Astrocyte (in vitro differentiated cells and primary cell): Measurements from ENCODE around the gene C19orf53. TPM values are rescaled to one million over a fixed set of nuclear protein-coding genes. Genes with fewer than 3 reads are reported as not detected.

Source experiments
- DNase-seq: peaks from one replicate; pipeline ENCODE4 v3.0.0-alpha.2; 2010; ENCODE audit warnings: low read depth
- FAIRE-seq: peaks from 2 replicates; lab custom pipeline; 2011; peaks lifted over from hg19 to GRCh38; lab: Jason Lieb, UNC
- H2AFZ ChIP-seq: 2 replicates; pipeline ENCODE4 v1.6.0; 2012; ENCODE audit warnings: low read depth, low read length, inconsistent platforms
- H3K27ac ChIP-seq: 2 replicates; pipeline ENCODE4 v1.5.1; 2011; ENCODE audit warnings: low read depth, low read length, inconsistent platforms
- H3K27me3 ChIP-seq: 2 replicates; pipeline ENCODE4 v1.6.0; 2011; ENCODE audit warnings: low read length, inconsistent platforms; ENCODE audit not compliant: insufficient read depth
- H3K36me3 ChIP-seq: 2 replicates; pipeline ENCODE4 v1.5.1; 2011; ENCODE audit warnings: low read length, inconsistent platforms; ENCODE audit not compliant: insufficient read depth
- H3K4me1 ChIP-seq: 2 replicates; pipeline ENCODE4 v1.5.1; 2011; ENCODE audit warnings: low read length, inconsistent platforms; ENCODE audit not compliant: insufficient read depth
- H3K4me2 ChIP-seq: 2 replicates; pipeline ENCODE4 v1.6.0; 2012; ENCODE audit warnings: low read length, inconsistent platforms
- H3K4me3 ChIP-seq: 2 replicates; pipeline ENCODE4 v1.5.1; 2011; ENCODE audit warnings: low read depth, mild to moderate bottlenecking, low read length, inconsistent platforms; ENCODE audit not compliant: insufficient read depth
- H3K79me2 ChIP-seq: 2 replicates; pipeline ENCODE4 v1.6.0; 2012; ENCODE audit warnings: mild to moderate bottlenecking, low read length, inconsistent platforms; ENCODE audit not compliant: insufficient read depth
- H3K9ac ChIP-seq: 2 replicates; pipeline ENCODE4 v1.6.0; 2012; ENCODE audit warnings: mild to moderate bottlenecking, low read length, inconsistent platforms
- H3K9me3 ChIP-seq: 2 replicates; pipeline ENCODE4 v1.5.1; 2012; ENCODE audit warnings: low read depth, mild to moderate bottlenecking, low read length, inconsistent platforms; ENCODE audit not compliant: insufficient read depth
- H4K20me1 ChIP-seq: 2 replicates; pipeline ENCODE4 v1.6.0; 2012; ENCODE audit warnings: low read length, inconsistent platforms; ENCODE audit not compliant: insufficient read depth
- H3K27ac Mint-ChIP-seq: one replicate; pipeline ENCODE4 v1.8.0; 2021; ENCODE audit warnings: mild to moderate bottlenecking, mixed read lengths; ENCODE audit not compliant: unreplicated experiment
- H3K27me3 Mint-ChIP-seq: one replicate; pipeline ENCODE4 v1.8.0; 2021; ENCODE audit warnings: low read depth, mixed read lengths; ENCODE audit not compliant: unreplicated experiment
- H3K36me3 Mint-ChIP-seq: one replicate; pipeline ENCODE4 v1.8.0; 2021; ENCODE audit warnings: low read depth, mixed read lengths; ENCODE audit not compliant: unreplicated experiment
- H3K4me1 Mint-ChIP-seq: one replicate; pipeline ENCODE4 v1.8.0; 2021; ENCODE audit warnings: low read depth, mixed read lengths; ENCODE audit not compliant: unreplicated experiment
- H3K4me3 Mint-ChIP-seq: one replicate; pipeline ENCODE4 v1.8.0; 2021; ENCODE audit warnings: mild to moderate bottlenecking, moderate library complexity, mixed read lengths; ENCODE audit not compliant: unreplicated experiment
- H3K9me3 Mint-ChIP-seq: one replicate; pipeline ENCODE4 v1.8.0; 2021; ENCODE audit warnings: mild to moderate bottlenecking, mixed read lengths; ENCODE audit not compliant: unreplicated experiment
- EZH2 ChIP-seq: IDR thresholded peaks from 2 replicates; pipeline ENCODE4 v1.6.1; 2012; ENCODE audit warnings: mild to moderate bottlenecking, low read length, inconsistent platforms; ENCODE audit not compliant: insufficient read depth
- total RNA-seq: library from RNA; stranded (reverse); gene quantifications from 2 replicates; pipeline ENCODE4 v1.2.1, GENCODE V29; 2021
- TF ChIP-seq, protein P1 (sequence below): IDR thresholded peaks from 2 replicates; pipeline ENCODE4 v1.5.1; 2011; ENCODE audit warnings: low read depth, mild to moderate bottlenecking, inconsistent platforms, low read length, moderate library complexity; ENCODE audit not compliant: insufficient read depth

The C19orf53 gene
- total RNA-seq, 1 donor from 2014 or later = 138 TPM

GRCh38 chr19:13825489-13826441 lies 51.5 kb downstream of the C19orf53 start:
- no peaks in the 10 kb centered on the region for H3K27me3 Mint-ChIP-seq
- Histone ChIP-seq H3K27me3 (no peaks in the 10 kb centered on the region), H3K4me2 (no peak overlapping the region), H4K20me1 (peaks cover 36% of the 10 kb centered on the region), H3K4me1 (no peaks in the 10 kb centered on the region), H3K27ac (no peak overlapping the region), H3K4me3 (no peak overlapping the region), H3K79me2 (no peaks in the 10 kb centered on the region), H3K9ac (no peak overlapping the region), H3K9me3 (no peaks in the 10 kb centered on the region), H2AFZ (no peak overlapping the region), H3K36me3 (peaks cover 9% of the 10 kb centered on the region)
- no peak overlapping the region for H3K4me3 Mint-ChIP-seq
- TF ChIP-seq EZH2 = no peak
- TF ChIP-seq, protein P1, sequence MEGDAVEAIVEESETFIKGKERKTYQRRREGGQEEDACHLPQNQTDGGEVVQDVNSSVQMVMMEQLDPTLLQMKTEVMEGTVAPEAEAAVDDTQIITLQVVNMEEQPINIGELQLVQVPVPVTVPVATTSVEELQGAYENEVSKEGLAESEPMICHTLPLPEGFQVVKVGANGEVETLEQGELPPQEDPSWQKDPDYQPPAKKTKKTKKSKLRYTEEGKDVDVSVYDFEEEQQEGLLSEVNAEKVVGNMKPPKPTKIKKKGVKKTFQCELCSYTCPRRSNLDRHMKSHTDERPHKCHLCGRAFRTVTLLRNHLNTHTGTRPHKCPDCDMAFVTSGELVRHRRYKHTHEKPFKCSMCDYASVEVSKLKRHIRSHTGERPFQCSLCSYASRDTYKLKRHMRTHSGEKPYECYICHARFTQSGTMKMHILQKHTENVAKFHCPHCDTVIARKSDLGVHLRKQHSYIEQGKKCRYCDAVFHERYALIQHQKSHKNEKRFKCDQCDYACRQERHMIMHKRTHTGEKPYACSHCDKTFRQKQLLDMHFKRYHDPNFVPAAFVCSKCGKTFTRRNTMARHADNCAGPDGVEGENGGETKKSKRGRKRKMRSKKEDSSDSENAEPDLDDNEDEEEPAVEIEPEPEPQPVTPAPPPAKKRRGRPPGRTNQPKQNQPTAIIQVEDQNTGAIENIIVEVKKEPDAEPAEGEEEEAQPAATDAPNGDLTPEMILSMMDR = no peak
- no peak for FAIRE-seq
- no peaks in the 10 kb centered on the region for H3K4me1 Mint-ChIP-seq
- DNase-seq = no peak
- H3K9me3 Mint-ChIP-seq = peaks cover 6% of the 10 kb centered on the region
- peaks cover 16% of the 10 kb centered on the region for H3K36me3 Mint-ChIP-seq
- H3K27ac Mint-ChIP-seq = peak overlapping the region; percentile 58

DNA sequence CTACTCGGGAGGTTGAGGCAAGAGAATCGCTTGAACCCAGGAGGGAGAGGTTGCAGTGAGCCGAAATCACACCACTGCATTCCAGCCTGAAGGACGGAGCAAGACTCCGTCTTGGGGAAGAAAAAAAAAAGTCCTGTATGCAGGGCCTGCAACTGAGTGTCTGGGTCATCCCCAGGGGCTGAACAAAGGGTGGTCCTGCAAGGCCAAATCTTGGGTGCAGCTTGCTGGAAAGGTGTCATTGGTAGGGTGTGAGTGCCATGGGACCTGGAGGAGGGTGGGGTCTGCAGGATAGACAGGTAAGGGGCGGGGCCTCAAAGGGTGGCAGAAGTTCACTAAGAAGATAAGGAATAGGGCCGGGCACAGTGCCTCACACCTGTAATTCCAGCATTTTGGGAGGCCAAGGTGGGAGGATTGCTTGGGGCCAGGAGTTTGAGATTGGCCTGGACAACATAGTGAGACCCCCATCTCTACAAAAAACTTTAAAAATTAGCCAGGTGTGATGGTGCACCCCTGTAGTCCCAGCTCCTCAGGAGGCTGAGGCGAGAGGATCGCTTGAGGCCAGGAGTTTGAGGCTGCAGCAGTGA lies 52.5 kb downstream of the C19orf53 start:
- Histone ChIP-seq H3K79me2 (no peaks in the 10 kb centered on the region), H3K27me3 (no peaks in the 10 kb centered on the region), H2AFZ (no peak overlapping the region), H3K4me2 (no peak overlapping the region), H3K27ac (no peak overlapping the region), H3K36me3 (peaks cover 8% of the 10 kb centered on the region), H3K4me3 (no peak overlapping the region), H4K20me1 (peaks cover 44% of the 10 kb centered on the region), H3K9ac (no peak overlapping the region), H3K9me3 (no peaks in the 10 kb centered on the region), H3K4me1 (no peaks in the 10 kb centered on the region)
- DNase-seq (no peak), FAIRE-seq (no peak)
- TF ChIP-seq, protein P1 = no peak
- TF ChIP-seq EZH2 = no peak
- Mint-ChIP-seq H3K27ac (no peak overlapping the region), H3K4me1 (no peaks in the 10 kb centered on the region), H3K27me3 (no peaks in the 10 kb centered on the region), H3K36me3 (peaks cover 21% of the 10 kb centered on the region), H3K9me3 (peaks cover 6% of the 10 kb centered on the region), H3K4me3 (no peak overlapping the region)
